ENCODE measurements around the gene CACNG3.

DNA sequence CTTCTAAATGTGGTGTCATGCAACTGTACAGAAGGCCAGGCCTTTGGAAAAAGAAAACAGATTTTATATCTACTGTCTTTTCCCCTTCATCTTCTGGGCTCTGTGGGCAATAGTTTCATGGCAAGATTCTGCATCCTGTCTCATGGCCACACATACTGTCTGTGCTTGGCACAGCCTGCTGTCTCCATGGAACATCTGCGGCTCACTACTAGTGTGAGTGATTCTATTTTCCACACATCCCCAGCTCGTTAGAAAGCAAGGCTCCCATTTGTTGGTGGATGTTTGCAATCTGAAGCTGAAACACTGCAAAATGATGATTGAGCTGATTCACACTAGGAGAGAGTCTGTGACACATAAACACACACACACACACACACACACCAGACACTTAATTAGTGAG lies 32.4 kb downstream of the CACNG3 start:
- no peak for TF ChIP-seq EP300 (IDR thresholded peaks at IDR 0.05; ENCODE audit: borderline replicate concordance)
- no peak for TF ChIP-seq RAD21 (IDR thresholded peaks at IDR 0.05; ENCODE audit: low read depth)
- TF ChIP-seq, protein P1, sequence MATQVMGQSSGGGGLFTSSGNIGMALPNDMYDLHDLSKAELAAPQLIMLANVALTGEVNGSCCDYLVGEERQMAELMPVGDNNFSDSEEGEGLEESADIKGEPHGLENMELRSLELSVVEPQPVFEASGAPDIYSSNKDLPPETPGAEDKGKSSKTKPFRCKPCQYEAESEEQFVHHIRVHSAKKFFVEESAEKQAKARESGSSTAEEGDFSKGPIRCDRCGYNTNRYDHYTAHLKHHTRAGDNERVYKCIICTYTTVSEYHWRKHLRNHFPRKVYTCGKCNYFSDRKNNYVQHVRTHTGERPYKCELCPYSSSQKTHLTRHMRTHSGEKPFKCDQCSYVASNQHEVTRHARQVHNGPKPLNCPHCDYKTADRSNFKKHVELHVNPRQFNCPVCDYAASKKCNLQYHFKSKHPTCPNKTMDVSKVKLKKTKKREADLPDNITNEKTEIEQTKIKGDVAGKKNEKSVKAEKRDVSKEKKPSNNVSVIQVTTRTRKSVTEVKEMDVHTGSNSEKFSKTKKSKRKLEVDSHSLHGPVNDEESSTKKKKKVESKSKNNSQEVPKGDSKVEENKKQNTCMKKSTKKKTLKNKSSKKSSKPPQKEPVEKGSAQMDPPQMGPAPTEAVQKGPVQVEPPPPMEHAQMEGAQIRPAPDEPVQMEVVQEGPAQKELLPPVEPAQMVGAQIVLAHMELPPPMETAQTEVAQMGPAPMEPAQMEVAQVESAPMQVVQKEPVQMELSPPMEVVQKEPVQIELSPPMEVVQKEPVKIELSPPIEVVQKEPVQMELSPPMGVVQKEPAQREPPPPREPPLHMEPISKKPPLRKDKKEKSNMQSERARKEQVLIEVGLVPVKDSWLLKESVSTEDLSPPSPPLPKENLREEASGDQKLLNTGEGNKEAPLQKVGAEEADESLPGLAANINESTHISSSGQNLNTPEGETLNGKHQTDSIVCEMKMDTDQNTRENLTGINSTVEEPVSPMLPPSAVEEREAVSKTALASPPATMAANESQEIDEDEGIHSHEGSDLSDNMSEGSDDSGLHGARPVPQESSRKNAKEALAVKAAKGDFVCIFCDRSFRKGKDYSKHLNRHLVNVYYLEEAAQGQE (IDR thresholded peaks at IDR 0.05; ENCODE audit: low read depth) = no peak
- TF ChIP-seq FOXM1 (IDR thresholded peaks at IDR 0.05; ENCODE audit: borderline replicate concordance, low read depth) = no peak
- TF ChIP-seq EGR1 (IDR thresholded peaks at IDR 0.05) = no peak
- TF ChIP-seq ZBTB7A (IDR thresholded peaks at IDR 0.05; ENCODE audit: low read depth) = no peak
- TF ChIP-seq, protein P2, sequence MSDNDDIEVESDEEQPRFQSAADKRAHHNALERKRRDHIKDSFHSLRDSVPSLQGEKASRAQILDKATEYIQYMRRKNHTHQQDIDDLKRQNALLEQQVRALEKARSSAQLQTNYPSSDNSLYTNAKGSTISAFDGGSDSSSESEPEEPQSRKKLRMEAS (IDR thresholded peaks at IDR 0.05) = no peak
- TF ChIP-seq YY1 (IDR thresholded peaks at IDR 0.05; ENCODE audit: low read depth) = no peak
- no peak for TF ChIP-seq TAF1 (IDR thresholded peaks at IDR 0.05; ENCODE audit: low read depth)
- no peak for TF ChIP-seq CEBPB (IDR thresholded peaks at IDR 0.05)
- no peak for TF ChIP-seq TEAD4 (IDR thresholded peaks at IDR 0.05)
